NT2/D1 (cell line): ENCODE results near the gene DACH2.

Experiments used
- YY1 ChIP-seq: IDR thresholded peaks from 2 replicates; pipeline ENCODE4 v1.6.1; 2011; ENCODE audit not compliant: insufficient read length, insufficient read depth
- ZNF274 ChIP-seq: IDR thresholded peaks from 2 replicates; pipeline ENCODE4 v1.6.1; 2011; ENCODE audit warnings: mild to moderate bottlenecking, low read depth, low read length

DNA sequence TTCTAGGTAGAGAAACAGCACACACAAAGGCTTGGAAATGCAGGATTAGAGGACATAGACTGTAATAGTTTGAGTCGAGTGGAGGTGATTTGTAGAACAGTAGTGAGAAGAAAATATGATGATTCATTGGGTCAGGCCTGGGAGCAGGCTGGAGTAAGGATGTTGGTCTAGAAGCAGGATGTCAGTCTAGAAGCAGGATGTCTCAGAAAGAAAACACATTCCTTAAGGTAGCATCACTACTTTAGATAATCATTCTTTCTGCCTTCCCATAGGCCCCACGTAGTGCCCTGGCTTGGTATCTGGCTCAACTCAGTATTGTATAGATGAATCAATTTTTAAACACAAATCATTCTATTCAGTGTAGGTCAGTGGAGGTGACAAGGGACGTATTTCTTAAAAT is 11.2 kb upstream of the DACH2 start:
- no peak for TF ChIP-seq ZNF274
- no peak for TF ChIP-seq YY1
